Skin epidermis (tissue), 12 donors: ENCODE data around the gene APOL6.
"Not testable (repeated sequence)": the region's sequence is repeated elsewhere in the genome, so short reads cannot be mapped to it uniquely, and the experiment has no call there.

Experiments
- H3K27ac ChIP-seq, 21 experiments: fragments of 200-600 bp; sonication (generic) in 11 of 21; one replicate each; pipeline ENCODE4 v1.5.0; 2020; ENCODE audit warnings: mild to moderate bottlenecking in 3 of 21, inconsistent platforms in 2 of 21, moderate library complexity in 2 of 21
- H3K4me3 ChIP-seq, 7 experiments: fragments of 200-600 bp; sonication (generic) in 2 of 7; one replicate each; pipeline ENCODE4 v1.5.0; 2020; ENCODE audit warnings: inconsistent platforms in 2 of 7, mild to moderate bottlenecking in 2 of 7, moderate library complexity in 1 of 7

APOL6 gene

GRCh38 chr22:35663371-35663770 is 15.1 kb downstream of the APOL6 start:
- peak overlapping the region in 16 of 21 experiments; percentile 2 to 78 (median 32) for H3K27ac ChIP-seq

GRCh38 chr22:35664955-35665587 is 16.8 kb downstream of the APOL6 start:
- no peak overlapping the region for H3K27ac ChIP-seq
- no peak overlapping the region for H3K4me3 ChIP-seq

More at GRCh38 chr22:35663371-35663770, 15.1 kb downstream of the APOL6 start:
- H3K4me3 ChIP-seq, result no peak overlapping the region

- not testable (repeated sequence) for H3K4me3 ChIP-seq, H3K27ac ChIP-seq
Observed at GRCh38 chr22:35666699-35667098, 18.5 kb downstream of the APOL6 start.

- Histone ChIP-seq H3K4me3 (no peak overlapping the region), H3K27ac (no peak overlapping the region)
Observed at GRCh38 chr22:35674335-35674734, 26.1 kb downstream of the APOL6 start.

- not testable (repeated sequence) for H3K4me3 ChIP-seq, H3K27ac ChIP-seq
Observed at GRCh38 chr22:35676065-35676464, 27.8 kb downstream of the APOL6 start.

GRCh38 chr22:35677460-35678187 is 29.4 kb downstream of the APOL6 start:
- no peak overlapping the region for H3K27ac ChIP-seq
- H3K4me3 ChIP-seq, result no peak overlapping the region

GRCh38 chr22:35678836-35679235 is 30.6 kb downstream of the APOL6 start:
- Histone ChIP-seq H3K4me3 (no peak overlapping the region), H3K27ac (no peak overlapping the region)

- H3K4me3 ChIP-seq, H3K27ac ChIP-seq: not testable (repeated sequence)
Observed at GRCh38 chr22:35679492-35679891, 31.2 kb downstream of the APOL6 start.

GRCh38 chr22:35681454-35682052 is 33.3 kb downstream of the APOL6 start:
- Histone ChIP-seq H3K4me3 (no peak overlapping the region), H3K27ac (no peak overlapping the region)

GRCh38 chr22:35683560-35683959 is 35.3 kb downstream of the APOL6 start:
- no peak overlapping the region for H3K27ac ChIP-seq

GRCh38 chr22:35684270-35684700 is 36.0 kb downstream of the APOL6 start:
- Histone ChIP-seq H3K4me3 (no peak overlapping the region), H3K27ac (no peak overlapping the region)

More at GRCh38 chr22:35683560-35683959, 35.3 kb downstream of the APOL6 start:
- no peak overlapping the region for H3K4me3 ChIP-seq

GRCh38 chr22:35684732-35685131 is 36.5 kb downstream of the APOL6 start:
- Histone ChIP-seq H3K27ac (no peak overlapping the region), H3K4me3 (no peak overlapping the region)

- Histone ChIP-seq H3K27ac (no peak overlapping the region), H3K4me3 (no peak overlapping the region)
Observed at GRCh38 chr22:35685731-35686130, 37.5 kb downstream of the APOL6 start.

GRCh38 chr22:35686298-35686697 is 38.1 kb downstream of the APOL6 start:
- Histone ChIP-seq H3K4me3 (no peak overlapping the region), H3K27ac (no peak overlapping the region)

- no peak overlapping the region for H3K27ac ChIP-seq
- no peak overlapping the region for H3K4me3 ChIP-seq
Observed at GRCh38 chr22:35687461-35687860, 39.2 kb downstream of the APOL6 start.

GRCh38 chr22:35688913-35689675 is 40.8 kb downstream of the APOL6 start:
- Histone ChIP-seq H3K4me3 (no peak overlapping the region), H3K27ac (no peak overlapping the region)

GRCh38 chr22:35690001-35690400 is 41.8 kb downstream of the APOL6 start:
- Histone ChIP-seq H3K27ac (no peak overlapping the region), H3K4me3 (no peak overlapping the region)

- no peak overlapping the region for H3K27ac ChIP-seq
- no peak overlapping the region for H3K4me3 ChIP-seq
Observed at GRCh38 chr22:35695202-35695601, 47.0 kb downstream of the APOL6 start.

GRCh38 chr22:35697142-35697541 is 48.9 kb downstream of the APOL6 start:
- Histone ChIP-seq H3K27ac (no peak overlapping the region), H3K4me3 (no peak overlapping the region)

- not testable (repeated sequence) for H3K27ac ChIP-seq, H3K4me3 ChIP-seq
Observed at GRCh38 chr22:35699852-35700251, 51.6 kb downstream of the APOL6 start.
